NB4 (cell line): ENCODE measurements around the gene CFAP43.

Source experiments
- DNase-seq: peaks from one replicate; pipeline ENCODE4 v3.0.0; 2010; ENCODE audit warnings: low read depth
- H3K4me3 ChIP-seq: one replicate; pipeline ENCODE4 v1.5.1; 2011; ENCODE audit warnings: mild to moderate bottlenecking, low read depth, low read length, moderate library complexity
- CTCF ChIP-seq: IDR thresholded peaks from one replicate; pipeline ENCODE4 v1.5.1; 2012; ENCODE audit warnings: low read depth, low read length
- MAX ChIP-seq: IDR thresholded peaks from 2 replicates; pipeline ENCODE4 v1.6.1; 2011; ENCODE audit warnings: low read depth, low read length
- MYC ChIP-seq: IDR thresholded peaks from 2 replicates; pipeline ENCODE4 v1.6.1; 2011; ENCODE audit warnings: low read depth, low read length
- POLR2A ChIP-seq: IDR thresholded peaks from 2 replicates; pipeline ENCODE4 v1.6.1; 2011; ENCODE audit warnings: mild to moderate bottlenecking; ENCODE audit not compliant: insufficient read length; ENCODE audit errors: extremely low read depth

CFAP43 gene

GRCh38 chr10:104142081-104142480 lies 90.1 kb downstream of the CFAP43 start:
- H3K4me3 ChIP-seq, result no peak overlapping the region
- TF ChIP-seq MAX, result no peak
- TF ChIP-seq CTCF, result no peak
- TF ChIP-seq MYC, result no peak
- no peak for TF ChIP-seq POLR2A
- no peak for DNase-seq

GRCh38 chr10:104139221-104139620 lies 92.9 kb downstream of the CFAP43 start:
- DNase-seq, result peak; percentile 49
- TF ChIP-seq POLR2A, result no peak
- TF ChIP-seq MAX, result 0 out of 2 replicates have a peak, but pooled peaks have one; percentile 34
- peak; percentile 69 for TF ChIP-seq CTCF

GRCh38 chr10:104138131-104138530 lies 94.0 kb downstream of the CFAP43 start:
- DNase-seq, result no peak
- no peak overlapping the region for H3K4me3 ChIP-seq
- no peak for TF ChIP-seq MAX
- TF ChIP-seq POLR2A, result no peak
- no peak for TF ChIP-seq MYC
- TF ChIP-seq CTCF, result no peak

More at GRCh38 chr10:104139221-104139620, 92.9 kb downstream of the CFAP43 start:
- no peak overlapping the region for H3K4me3 ChIP-seq

- DNase-seq, result no peak
- TF ChIP-seq MAX (no peak), CTCF (no peak), POLR2A (no peak), MYC (no peak)
Observed at GRCh38 chr10:104130041-104130440, 102.1 kb downstream of the CFAP43 start.

GRCh38 chr10:104128214-104128613 lies 104.0 kb downstream of the CFAP43 start:
- no peak for DNase-seq
- TF ChIP-seq MAX (no peak), MYC (no peak), CTCF (no peak), POLR2A (no peak)
- no peak overlapping the region for H3K4me3 ChIP-seq

More at GRCh38 chr10:104130041-104130440, 102.1 kb downstream of the CFAP43 start:
- no peak overlapping the region for H3K4me3 ChIP-seq

GRCh38 chr10:104127411-104127810 lies 104.8 kb downstream of the CFAP43 start:
- DNase-seq, result peak; percentile 45
- no peak overlapping the region for H3K4me3 ChIP-seq
- TF ChIP-seq MYC (no peak), CTCF (peak; percentile 46), MAX (no peak)
